ENCODE results near the gene SEPTIN2.
"Not testable (repeated sequence)": the region's sequence is repeated elsewhere in the genome, so short reads cannot be mapped to it uniquely, and the experiment has no call there.

SEPTIN2 gene

DNA sequence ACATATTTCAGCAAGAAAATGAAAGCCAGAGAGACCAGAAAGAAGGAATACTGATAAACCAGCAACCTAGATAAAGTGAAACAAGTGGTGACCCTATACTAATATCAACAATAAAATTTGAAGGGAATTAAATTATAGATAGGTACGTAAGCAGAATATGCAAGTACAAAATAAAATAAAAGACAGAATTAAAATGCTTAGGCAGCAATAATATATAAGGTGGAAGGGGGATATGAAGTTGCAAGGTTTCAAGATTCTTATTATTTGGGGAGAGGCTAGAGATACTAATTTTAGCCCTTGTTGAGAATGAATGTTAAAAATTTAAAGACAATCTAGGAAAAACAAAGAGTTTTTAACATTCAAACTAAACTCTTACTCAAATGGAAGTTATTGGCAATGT is 39.8 kb upstream of the SEPTIN2 start:
- ATAC-seq (replicated peaks) (no peak), DNase-seq (no peak)
- H3K4me3 Mint-ChIP-seq: no peak overlapping the region
- no peaks in the 10 kb centered on the region for H3K27me3 Mint-ChIP-seq
- H3K9me3 Mint-ChIP-seq: no peaks in the 10 kb centered on the region
- no peak overlapping the region for H3K27ac Mint-ChIP-seq
- peaks cover 38 to 57% of the 10 kb centered on the region in 2 donors for H3K4me1 Mint-ChIP-seq (ENCODE audit: low read depth in 2 of 2)
- peaks cover 3% of the 10 kb centered on the region for H3K36me3 Mint-ChIP-seq (ENCODE audit: insufficient read depth)

DNA sequence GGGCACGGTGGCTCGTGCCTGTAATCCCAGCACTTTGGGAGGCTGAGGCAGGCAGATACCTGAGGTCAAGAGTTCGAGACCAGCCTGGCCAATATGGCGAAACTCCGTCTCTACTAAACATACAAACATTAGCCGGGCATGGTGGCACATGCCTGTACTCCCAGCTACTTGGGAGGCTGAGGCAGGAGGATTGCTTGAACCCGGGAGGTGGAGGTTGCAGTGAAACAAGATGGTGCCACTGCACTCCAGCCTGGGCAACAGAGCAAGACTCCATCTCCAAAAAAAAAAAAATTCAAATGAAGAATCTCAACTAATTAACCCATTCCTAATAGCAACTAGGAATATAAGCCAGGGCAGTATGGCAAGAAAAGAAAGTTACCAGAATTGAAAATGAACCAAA is 37.4 kb upstream of the SEPTIN2 start:
- not testable (repeated sequence) for H3K9me3 Mint-ChIP-seq; H3K27ac Mint-ChIP-seq; H3K4me3 Mint-ChIP-seq; ATAC-seq (replicated peaks); DNase-seq; H3K27me3 Mint-ChIP-seq; H3K36me3 Mint-ChIP-seq (ENCODE audit: insufficient read depth)
- peaks cover 31 to 54% of the 10 kb centered on the region in 2 donors for H3K4me1 Mint-ChIP-seq (ENCODE audit: low read depth in 2 of 2)

DNA sequence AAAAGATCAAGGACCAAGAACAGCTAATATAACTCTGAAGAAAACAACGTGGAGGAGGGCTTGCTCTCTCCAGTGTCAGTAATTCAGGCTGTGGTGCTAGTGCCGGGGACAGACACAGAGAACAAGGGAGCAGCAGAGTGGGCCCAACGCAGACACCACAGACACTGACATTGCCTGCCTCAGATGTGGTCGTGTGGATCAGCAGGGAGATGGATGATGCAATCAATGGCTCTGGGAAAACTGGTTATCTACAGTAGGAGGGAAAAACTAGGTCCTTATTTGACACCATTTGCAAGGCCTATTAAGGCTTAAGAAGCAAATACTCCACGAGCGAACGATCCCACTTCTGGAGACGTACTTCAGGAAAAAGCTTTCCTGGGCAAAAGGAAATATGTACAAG is 36.3 kb upstream of the SEPTIN2 start:
- ATAC-seq (replicated peaks) (no peak), DNase-seq (no peak)
- no peak overlapping the region for H3K4me3 Mint-ChIP-seq
- no peak overlapping the region for H3K27ac Mint-ChIP-seq
- H3K9me3 Mint-ChIP-seq: no peaks in the 10 kb centered on the region
- H3K4me1 Mint-ChIP-seq (ENCODE audit: low read depth in 2 of 2): peaks cover 27 to 51% of the 10 kb centered on the region in 2 donors
- H3K27me3 Mint-ChIP-seq: no peaks in the 10 kb centered on the region
- H3K36me3 Mint-ChIP-seq (ENCODE audit: insufficient read depth): no peaks in the 10 kb centered on the region

DNA sequence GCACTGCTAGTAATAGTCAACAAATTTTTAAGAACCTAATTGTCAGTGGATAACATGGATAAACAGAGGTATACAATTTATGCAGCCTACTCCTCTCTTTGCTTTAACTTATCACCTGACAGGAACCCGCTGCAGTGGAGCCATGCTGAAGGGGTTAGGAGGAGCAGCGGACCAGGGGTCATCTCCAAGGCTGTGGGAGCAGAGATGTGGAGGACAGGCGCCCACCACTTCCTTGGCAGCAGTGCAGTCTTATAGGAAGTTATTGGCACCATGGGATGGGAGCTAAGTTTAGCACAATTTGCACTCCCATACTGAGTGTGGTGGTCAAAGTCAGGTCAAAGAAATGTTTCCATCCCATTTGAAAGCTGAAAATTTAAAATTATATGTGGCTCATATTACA is 35.9 kb upstream of the SEPTIN2 start:
- no peak for ATAC-seq (replicated peaks)
- H3K36me3 Mint-ChIP-seq (ENCODE audit: insufficient read depth): no peaks in the 10 kb centered on the region
- H3K9me3 Mint-ChIP-seq: no peaks in the 10 kb centered on the region
- no peaks in the 10 kb centered on the region for H3K27me3 Mint-ChIP-seq
- H3K4me3 Mint-ChIP-seq: no peak overlapping the region
- H3K27ac Mint-ChIP-seq: peak overlapping the region in 1 of 2 donors; percentile 49
- no peak for DNase-seq
- H3K4me1 Mint-ChIP-seq (ENCODE audit: low read depth in 2 of 2): peaks cover 24 to 48% of the 10 kb centered on the region in 2 donors

DNA sequence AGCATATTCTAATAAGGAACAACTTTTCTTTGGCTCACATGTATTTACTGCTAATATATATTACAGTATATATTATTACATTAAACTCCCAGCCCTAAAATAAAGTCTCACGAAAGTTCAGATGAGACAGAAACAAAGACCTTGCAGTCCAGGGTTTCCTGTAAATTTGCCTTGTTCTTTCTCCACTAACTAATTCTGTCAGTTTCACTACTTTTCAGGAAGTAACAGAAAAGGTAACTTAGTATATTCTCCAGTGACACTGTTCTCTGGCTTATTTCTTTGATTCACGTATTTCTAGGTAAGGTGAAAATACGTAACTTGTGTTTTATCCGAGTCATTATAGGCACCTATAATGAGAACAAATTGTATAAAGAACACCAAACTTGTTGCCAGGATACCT is 35.4 kb upstream of the SEPTIN2 start:
- no peak overlapping the region for H3K4me3 Mint-ChIP-seq
- DNase-seq (no peak), ATAC-seq (replicated peaks) (no peak)
- peak overlapping the region in 1 of 2 donors; percentile 49 for H3K27ac Mint-ChIP-seq
- H3K36me3 Mint-ChIP-seq (ENCODE audit: insufficient read depth): no peaks in the 10 kb centered on the region
- H3K9me3 Mint-ChIP-seq: no peaks in the 10 kb centered on the region
- H3K4me1 Mint-ChIP-seq (ENCODE audit: low read depth in 2 of 2): peaks cover 21 to 44% of the 10 kb centered on the region in 2 donors
- no peaks in the 10 kb centered on the region for H3K27me3 Mint-ChIP-seq

DNA sequence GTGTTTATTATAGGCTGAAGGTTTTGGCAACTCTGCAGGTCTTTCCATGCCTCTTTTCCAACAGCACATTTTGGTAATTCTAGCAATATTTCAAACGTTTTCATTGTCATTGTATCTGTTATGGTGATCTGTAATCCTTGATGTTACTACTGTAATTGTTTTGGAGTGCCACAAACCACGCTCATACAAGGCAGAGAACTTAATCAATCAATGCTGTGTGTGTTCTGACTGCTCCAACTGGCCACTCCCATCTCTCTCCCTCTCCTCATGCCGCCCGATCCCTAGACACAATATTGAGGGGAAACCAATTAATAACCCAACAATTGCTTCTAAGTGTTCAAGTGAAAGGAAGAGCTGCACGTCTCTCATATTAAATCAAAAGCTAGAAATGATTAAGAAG is 33.2 kb upstream of the SEPTIN2 start:
- no peaks in the 10 kb centered on the region for H3K27me3 Mint-ChIP-seq
- peak overlapping the region; percentile 25 to 92 for H3K27ac Mint-ChIP-seq
- H3K36me3 Mint-ChIP-seq (ENCODE audit: insufficient read depth): no peaks in the 10 kb centered on the region
- ATAC-seq (replicated peaks): no peak
- H3K9me3 Mint-ChIP-seq: no peaks in the 10 kb centered on the region
- peaks cover 16 to 28% of the 10 kb centered on the region in 2 donors for H3K4me1 Mint-ChIP-seq (ENCODE audit: low read depth in 2 of 2)
- H3K4me3 Mint-ChIP-seq: no peak overlapping the region
- DNase-seq: no peak

DNA sequence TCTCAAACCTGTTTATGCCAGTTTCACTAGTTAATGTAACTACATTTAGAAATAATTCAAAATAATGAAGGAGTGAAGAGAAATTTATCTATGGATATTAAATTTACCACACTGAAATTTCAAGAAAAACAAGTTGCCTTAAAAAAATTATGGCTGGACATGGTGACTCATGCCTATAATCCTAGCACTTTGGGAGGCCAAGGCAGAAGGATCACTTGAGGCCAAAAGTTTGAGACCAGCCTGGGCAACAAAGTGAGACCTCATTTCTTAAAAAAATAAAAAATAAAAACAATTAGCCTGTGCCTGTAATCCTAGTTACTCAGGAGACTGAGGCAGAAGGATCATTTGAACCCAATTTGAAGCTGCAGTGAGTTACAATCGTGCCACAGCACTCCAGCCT is 30.1 kb upstream of the SEPTIN2 start:
- peak overlapping the region in 1 of 2 donors; percentile 25 for H3K27ac Mint-ChIP-seq
- H3K4me3 Mint-ChIP-seq: no peak overlapping the region
- no peaks in the 10 kb centered on the region for H3K27me3 Mint-ChIP-seq
- no peaks in the 10 kb centered on the region for H3K36me3 Mint-ChIP-seq (ENCODE audit: insufficient read depth)
- ATAC-seq (replicated peaks) (no peak), DNase-seq (no peak)
- no peaks in the 10 kb centered on the region for H3K9me3 Mint-ChIP-seq
- peaks cover 26 to 46% of the 10 kb centered on the region in 2 donors for H3K4me1 Mint-ChIP-seq (ENCODE audit: low read depth in 2 of 2)

DNA sequence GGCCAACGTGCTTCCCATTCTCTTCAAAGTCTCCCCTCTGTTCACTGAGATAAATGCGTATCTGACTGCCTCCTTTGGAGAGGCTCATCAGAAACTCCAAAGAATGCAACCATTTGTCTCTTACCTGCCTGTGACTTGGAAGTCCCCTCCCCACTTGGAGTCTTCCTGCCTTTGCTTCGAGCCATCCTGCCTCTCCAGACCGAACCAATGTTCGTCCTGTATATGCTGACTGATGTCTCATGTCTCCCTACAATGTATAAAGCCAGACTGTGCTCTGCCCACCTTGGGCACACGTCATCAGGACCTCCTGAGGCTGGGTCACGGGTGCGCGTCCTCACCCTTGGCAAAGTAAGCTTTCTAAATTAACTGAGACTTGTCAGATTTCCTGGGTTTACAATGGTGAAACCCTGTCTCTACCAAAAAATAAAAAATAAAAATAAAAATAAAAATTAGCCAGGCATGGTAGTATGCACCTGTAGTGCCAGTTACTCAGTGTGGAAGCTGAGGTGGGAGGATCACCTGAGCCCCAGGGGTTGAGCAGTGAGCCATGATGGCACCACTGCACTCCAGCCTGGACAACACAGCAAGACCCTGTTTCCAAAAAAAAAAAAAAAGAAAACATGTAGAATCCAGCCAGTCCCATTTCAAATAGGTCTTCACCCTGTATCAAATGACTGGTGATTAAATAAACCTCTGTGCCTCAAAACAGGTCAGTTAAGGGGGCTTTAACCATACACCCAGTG is 29.2 kb upstream of the SEPTIN2 start:
- DNase-seq: no peak
- Mint-ChIP-seq H3K4me3 (no peak overlapping the region), H3K27me3 (no peaks in the 10 kb centered on the region), H3K27ac (peak overlapping the region in 1 of 2 donors; percentile 2), H3K36me3 (ENCODE audit: insufficient read depth) (no peaks in the 10 kb centered on the region), H3K9me3 (no peaks in the 10 kb centered on the region), H3K4me1 (ENCODE audit: low read depth in 2 of 2) (peaks cover 31 to 55% of the 10 kb centered on the region in 2 donors)
- no peak for ATAC-seq (replicated peaks)

DNA sequence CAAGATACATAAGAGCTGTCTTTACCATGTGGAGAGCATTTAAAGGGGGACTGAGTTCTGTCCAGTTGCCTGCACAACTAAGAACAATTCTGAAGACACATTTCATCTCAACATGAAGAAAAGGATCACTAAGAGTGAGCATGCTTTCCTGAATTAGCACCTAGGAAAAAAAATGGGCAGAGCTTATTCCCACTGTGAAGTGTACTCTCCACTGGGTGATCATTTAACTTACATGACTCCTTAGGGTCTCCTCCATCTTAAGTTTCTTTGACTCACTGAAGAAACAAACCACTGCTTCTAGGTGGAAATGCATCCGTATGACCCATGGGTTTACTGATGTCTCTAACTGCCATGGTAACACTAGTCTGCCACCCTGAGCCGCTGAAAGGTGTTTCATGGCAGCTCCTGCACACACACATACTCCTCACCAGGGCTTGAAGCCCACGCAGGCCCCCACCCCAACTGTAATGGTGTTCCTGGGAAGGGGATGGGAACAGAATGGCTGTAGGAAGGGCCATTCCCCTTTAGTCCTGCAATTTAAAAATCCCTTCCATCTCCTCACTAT is 27.3 kb upstream of the SEPTIN2 start:
- H3K9me3 Mint-ChIP-seq: no peaks in the 10 kb centered on the region
- DNase-seq: no peak
- H3K36me3 Mint-ChIP-seq (ENCODE audit: insufficient read depth): no peaks in the 10 kb centered on the region
- peak overlapping the region in 1 of 2 donors; percentile 44 for H3K27ac Mint-ChIP-seq
- no peaks in the 10 kb centered on the region for H3K27me3 Mint-ChIP-seq
- H3K4me3 Mint-ChIP-seq: no peak overlapping the region
- H3K4me1 Mint-ChIP-seq (ENCODE audit: low read depth in 2 of 2): peaks cover 29 to 56% of the 10 kb centered on the region in 2 donors
- ATAC-seq (replicated peaks): no peak

DNA sequence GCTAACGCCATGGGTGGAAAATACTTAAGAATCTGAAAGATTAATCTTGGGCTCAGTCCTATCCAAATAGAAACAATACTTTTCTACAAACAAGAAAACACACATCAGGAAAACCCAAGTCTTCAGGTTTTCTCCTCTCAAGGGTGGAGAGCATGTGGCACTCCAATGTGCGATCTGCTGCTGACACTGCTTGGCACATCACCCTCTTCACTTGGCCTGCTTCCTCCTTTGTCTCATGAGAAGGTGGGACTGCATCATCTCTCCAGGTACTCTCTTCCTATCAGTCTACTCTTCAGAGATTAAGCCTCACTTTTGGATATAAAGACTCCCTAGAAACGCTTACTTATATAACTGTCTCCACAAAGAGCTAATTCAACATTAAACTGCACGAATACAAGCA is 26.7 kb upstream of the SEPTIN2 start:
- Mint-ChIP-seq H3K9me3 (no peaks in the 10 kb centered on the region), H3K4me3 (no peak overlapping the region), H3K4me1 (ENCODE audit: low read depth in 2 of 2) (peaks cover 29 to 53% of the 10 kb centered on the region in 2 donors), H3K27me3 (no peaks in the 10 kb centered on the region), H3K36me3 (ENCODE audit: insufficient read depth) (no peaks in the 10 kb centered on the region), H3K27ac (peak overlapping the region in 1 of 2 donors; percentile 44)
- DNase-seq: no peak
- no peak for ATAC-seq (replicated peaks)

DNA sequence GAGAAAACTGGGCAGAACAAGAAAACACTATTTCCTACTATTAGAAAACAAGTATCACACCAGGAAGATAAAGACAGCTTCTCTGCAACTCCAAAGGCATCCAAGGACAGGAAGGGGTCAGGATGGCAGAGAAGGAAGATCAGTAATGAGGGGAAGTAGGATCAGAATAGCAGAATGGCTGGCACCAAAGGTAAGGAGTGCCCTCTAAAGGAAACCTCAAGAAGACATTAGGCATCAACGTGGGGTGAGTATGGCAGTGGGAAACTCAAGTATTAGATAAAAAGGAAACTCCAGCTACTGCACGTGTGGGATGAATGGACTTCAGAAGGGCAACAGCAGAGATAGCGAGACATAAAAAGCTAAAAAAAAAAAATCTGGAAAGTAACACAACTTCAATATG is 26.1 kb upstream of the SEPTIN2 start:
- DNase-seq (no peak), ATAC-seq (replicated peaks) (no peak)
- Mint-ChIP-seq H3K27ac (peak overlapping the region in 1 of 2 donors; percentile 19), H3K9me3 (no peaks in the 10 kb centered on the region), H3K27me3 (no peaks in the 10 kb centered on the region), H3K36me3 (ENCODE audit: insufficient read depth) (no peaks in the 10 kb centered on the region), H3K4me3 (no peak overlapping the region), H3K4me1 (ENCODE audit: low read depth in 2 of 2) (peaks cover 26 to 47% of the 10 kb centered on the region in 2 donors)

DNA sequence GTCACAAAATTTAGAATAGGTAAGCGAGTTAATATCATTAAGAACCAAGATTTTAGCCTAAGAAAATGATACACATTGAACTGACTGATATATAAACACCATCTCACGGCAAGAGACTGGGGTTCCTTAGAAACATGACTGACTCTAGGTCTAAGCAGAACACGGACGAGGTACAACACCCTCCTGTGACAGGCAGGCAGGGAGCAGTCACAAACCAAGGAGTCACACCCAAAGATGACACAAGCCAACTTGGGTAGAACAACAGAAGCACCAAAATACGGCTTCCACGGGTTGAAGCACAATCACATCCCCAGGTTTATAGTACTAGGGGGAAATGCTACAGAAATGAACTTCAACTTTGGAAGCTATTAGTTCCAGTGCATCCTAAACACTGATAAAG is 24.6 kb upstream of the SEPTIN2 start:
- Mint-ChIP-seq H3K4me3 (no peak overlapping the region), H3K27ac (peak overlapping the region in 1 of 2 donors; percentile 46), H3K4me1 (ENCODE audit: low read depth in 2 of 2) (peaks cover 26 to 54% of the 10 kb centered on the region in 2 donors), H3K27me3 (no peaks in the 10 kb centered on the region), H3K36me3 (ENCODE audit: insufficient read depth) (no peaks in the 10 kb centered on the region), H3K9me3 (no peaks in the 10 kb centered on the region)
- ATAC-seq (replicated peaks) (no peak), DNase-seq (no peak)

DNA sequence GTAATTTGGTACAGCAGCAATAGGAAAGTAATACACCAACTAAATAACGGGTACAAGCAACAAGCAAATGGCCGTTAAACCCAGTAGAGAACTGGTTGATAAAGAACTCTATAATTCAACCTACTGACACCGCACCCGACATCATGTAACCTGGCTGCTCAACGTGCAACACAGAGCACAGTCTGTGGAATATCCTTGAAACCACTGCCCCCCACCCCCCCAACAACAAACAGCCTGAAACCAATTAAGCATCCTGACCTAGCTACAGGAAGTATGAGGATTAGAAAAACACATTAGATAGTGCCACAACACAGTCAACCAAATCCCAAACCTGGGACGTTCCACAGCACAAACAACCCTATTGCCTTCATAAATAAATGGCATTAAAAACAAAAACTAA is 23.7 kb upstream of the SEPTIN2 start:
- ATAC-seq (replicated peaks) (no peak), DNase-seq (no peak)
- H3K27ac Mint-ChIP-seq: peak overlapping the region; percentile 15 to 66
- H3K9me3 Mint-ChIP-seq: no peaks in the 10 kb centered on the region
- H3K4me3 Mint-ChIP-seq: no peak overlapping the region
- H3K27me3 Mint-ChIP-seq: no peaks in the 10 kb centered on the region
- peaks cover 33 to 60% of the 10 kb centered on the region in 2 donors for H3K4me1 Mint-ChIP-seq (ENCODE audit: low read depth in 2 of 2)
- H3K36me3 Mint-ChIP-seq (ENCODE audit: insufficient read depth): peaks cover under 1% of the 10 kb centered on the region

DNA sequence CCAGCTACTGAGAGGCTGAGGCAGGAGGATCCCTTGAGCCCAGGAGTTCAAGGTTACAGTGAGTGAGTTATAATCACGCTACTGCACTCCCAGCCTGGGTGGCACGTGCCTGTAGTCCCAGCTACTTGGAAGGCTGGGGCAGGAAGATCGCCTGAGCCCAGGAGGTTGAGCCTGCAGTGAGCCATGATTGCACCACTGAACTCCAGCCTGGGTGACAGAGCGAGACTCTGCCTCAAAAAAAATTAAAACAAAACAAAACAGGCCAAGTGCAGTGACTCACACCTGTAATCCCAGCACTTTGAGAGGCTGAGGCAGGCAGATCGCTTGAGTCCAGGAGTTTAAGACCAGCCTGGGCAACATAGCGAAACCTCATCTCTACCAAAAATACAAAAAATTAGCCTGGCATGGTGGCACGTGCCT is 22.3 kb upstream of the SEPTIN2 start:
- peaks cover 39 to 56% of the 10 kb centered on the region in 2 donors for H3K4me1 Mint-ChIP-seq (ENCODE audit: low read depth in 2 of 2)
- H3K9me3 Mint-ChIP-seq; H3K36me3 Mint-ChIP-seq (ENCODE audit: insufficient read depth); DNase-seq; ATAC-seq (replicated peaks); H3K27me3 Mint-ChIP-seq; H3K27ac Mint-ChIP-seq; H3K4me3 Mint-ChIP-seq: not testable (repeated sequence)

All from effector memory CD8-positive, alpha-beta T cell (primary cell).